NCI-H146 treated with DMSO at 0.1 percent for 48 hours (cell line): ENCODE measurements around the gene ITM2C.

Experiments used
- DNase-seq: peaks from one replicate; lab custom pipeline; 2025; ENCODE audit not compliant: unreplicated experiment; lab: John Stamatoyannopoulos, UW

The ITM2C gene

GRCh38 chr2:230872968-230873660 lies 8.4 kb downstream of the ITM2C start:
- DNase-seq, result no peak

- no peak for DNase-seq
These were observed 9.1 kb downstream of the ITM2C start for GRCh38 chr2:230873661-230874401.

DNA sequence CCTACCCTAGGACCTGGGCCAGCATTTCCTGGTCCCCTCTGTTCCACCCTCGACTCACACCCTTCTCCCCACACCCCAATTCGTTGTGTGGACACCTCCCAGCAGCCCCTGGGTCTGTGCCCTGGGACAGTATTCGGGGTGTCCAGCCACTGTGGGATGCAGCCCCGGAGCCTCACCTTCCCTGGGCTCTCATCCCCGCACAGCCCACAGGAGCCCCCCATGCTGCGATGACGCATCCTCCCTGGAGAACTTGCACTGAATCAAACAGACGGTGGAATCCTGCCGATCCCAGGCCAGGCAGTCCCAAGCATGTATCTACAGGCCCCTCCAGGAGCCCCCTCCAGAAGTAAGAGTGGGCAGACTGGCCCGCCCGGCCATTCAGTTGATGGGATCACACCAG lies 9.7 kb downstream of the ITM2C start:
- DNase-seq, result no peak

DNA sequence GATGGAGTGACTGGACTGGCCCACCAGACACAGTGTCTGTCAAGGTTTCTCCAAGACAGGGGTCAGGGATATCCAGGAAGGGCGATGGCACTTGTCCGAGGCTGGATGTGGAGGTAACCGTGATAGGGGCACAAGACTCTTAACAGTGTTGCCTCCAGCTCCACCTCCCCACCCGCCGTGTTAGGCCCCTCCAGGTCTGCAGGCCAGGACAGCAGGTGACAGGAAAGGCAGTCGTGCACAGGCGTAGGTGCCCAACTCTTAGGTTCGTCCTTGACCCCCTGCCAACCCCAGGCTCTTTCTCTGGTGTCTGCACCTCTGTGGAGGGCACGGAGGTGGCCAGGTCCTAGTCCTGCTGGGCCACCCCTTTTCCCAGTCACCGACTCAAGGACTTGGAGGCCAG lies 10.1 kb downstream of the ITM2C start:
- DNase-seq, result no peak

DNA sequence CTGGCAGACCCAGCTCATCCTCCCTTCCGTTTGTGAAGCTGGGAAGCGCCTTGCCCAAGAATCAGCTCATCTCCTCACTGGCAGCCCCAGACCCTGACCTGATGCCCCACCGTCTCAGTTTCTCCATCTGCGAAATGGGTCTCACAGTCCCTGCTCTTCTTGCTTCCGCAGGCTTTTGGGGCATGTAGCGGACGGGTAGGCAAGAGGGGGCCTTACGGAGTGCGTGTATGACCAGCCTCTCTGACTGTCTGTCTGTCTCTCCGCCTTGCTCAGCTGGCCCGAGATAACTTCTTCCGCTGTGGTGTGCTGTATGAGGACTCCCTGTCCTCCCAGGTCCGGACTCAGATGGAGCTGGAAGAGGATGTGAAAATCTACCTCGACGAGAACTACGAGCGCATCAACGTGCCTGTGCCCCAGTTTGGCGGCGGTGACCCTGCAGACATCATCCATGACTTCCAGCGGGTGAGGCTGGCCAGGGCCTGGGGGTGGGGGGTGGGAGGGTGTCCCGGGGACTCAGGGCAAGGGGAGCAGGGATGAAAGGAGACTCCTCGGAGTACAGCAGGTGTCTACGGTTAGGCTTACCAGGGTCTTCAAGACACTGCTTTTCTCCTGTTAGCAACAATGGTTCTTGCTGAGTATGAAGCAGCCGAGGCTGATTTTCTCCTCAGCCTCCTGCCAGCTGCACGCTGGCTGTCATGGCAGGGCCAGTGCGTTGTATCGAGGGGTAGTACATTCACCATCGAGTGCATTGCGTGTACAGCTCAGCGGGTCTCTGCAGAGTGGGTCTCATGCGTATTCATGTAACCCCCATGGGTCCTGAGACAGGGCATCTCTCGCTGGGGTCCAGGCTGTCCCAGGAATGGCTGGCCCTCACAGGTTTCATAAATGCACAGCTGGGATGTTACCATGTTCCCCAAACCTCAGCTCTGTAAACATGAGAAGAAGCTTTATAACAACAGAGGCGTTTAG lies 10.9 kb downstream of the ITM2C start:
- no peak for DNase-seq

DNA sequence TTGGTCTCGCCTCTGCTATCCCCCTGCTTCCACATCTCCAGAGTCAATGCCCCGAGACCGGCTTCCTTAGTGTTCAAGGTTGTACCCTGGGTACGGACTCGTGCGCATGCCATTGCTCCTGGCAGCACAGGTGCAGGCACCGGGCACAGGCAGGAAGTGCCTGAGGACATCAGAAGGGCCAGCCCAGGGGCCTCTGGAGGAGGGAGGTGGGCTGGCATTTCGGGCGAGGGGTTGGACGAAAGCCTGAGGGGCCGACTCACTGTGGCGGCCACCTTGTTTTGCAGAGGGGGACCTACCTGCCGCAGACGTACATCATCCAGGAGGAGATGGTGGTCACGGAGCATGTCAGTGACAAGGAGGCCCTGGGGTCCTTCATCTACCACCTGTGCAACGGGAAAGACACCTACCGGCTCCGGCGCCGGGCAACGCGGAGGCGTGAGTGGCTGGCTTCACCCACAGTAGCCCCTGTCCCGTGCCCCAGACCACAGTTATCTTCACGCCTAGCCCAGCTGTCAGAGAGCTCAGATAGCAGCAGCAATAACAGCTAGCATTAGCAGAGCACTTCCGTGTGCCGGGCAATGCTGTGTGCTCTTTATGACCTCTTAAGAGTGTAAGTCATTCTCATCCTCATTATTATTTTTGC lies 12.5 kb downstream of the ITM2C start:
- DNase-seq, result no peak

DNA sequence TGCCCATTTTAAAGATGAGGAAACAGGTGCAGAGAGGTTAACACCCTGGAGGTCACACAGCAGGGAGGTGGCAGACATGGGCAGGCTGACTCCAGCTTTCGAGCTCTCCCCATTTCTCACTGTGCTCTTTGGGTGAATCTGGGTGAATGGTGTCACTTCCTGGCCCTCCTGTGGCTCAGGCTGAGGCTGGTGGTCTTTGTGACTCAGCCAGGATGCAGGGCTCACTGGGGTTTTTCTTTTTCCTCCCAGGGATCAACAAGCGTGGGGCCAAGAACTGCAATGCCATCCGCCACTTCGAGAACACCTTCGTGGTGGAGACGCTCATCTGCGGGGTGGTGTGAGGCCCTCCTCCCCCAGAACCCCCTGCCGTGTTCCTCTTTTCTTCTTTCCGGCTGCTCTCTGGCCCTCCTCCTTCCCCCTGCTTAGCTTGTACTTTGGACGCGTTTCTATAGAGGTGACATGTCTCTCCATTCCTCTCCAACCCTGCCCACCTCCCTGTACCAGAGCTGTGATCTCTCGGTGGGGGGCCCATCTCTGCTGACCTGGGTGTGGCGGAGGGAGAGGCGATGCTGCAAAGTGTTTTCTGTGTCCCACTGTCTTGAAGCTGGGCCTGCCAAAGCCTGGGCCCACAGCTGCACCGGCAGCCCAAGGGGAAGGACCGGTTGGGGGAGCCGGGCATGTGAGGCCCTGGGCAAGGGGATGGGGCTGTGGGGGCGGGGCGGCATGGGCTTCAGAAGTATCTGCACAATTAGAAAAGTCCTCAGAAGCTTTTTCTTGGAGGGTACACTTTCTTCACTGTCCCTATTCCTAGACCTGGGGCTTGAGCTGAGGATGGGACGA lies 13.2 kb downstream of the ITM2C start:
- DNase-seq, result no peak

DNA sequence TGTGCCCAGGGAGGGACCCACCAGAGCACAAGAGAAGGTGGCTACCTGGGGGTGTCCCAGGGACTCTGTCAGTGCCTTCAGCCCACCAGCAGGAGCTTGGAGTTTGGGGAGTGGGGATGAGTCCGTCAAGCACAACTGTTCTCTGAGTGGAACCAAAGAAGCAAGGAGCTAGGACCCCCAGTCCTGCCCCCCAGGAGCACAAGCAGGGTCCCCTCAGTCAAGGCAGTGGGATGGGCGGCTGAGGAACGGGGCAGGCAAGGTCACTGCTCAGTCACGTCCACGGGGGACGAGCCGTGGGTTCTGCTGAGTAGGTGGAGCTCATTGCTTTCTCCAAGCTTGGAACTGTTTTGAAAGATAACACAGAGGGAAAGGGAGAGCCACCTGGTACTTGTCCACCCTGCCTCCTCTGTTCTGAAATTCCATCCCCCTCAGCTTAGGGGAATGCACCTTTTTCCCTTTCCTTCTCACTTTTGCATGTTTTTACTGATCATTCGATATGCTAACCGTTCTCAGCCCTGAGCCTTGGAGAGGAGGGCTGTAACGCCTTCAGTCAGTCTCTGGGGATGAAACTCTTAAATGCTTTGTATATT lies 14.0 kb downstream of the ITM2C start:
- DNase-seq, result no peak

GRCh38 chr2:230879271-230879882 lies 14.6 kb downstream of the ITM2C start:
- no peak for DNase-seq

DNA sequence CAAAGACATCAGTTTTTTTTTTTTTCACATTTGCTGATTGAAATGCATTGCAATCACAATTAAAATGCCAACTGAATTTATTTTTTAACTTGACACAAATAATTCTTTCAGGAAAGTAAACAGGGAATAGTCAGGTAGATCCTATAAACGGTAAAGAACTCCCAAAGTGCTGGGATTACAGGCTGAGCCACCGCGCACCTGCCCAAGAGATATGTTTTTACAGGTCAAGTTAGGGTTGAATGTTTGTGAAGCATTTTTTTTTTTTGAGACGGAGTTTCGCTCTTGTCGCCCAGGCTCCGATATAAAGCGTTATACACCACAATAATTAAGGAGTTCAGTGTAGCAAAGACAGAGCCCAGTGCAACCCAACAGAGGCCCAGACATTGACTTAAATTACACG lies 15.1 kb downstream of the ITM2C start:
- DNase-seq, result no peak

DNA sequence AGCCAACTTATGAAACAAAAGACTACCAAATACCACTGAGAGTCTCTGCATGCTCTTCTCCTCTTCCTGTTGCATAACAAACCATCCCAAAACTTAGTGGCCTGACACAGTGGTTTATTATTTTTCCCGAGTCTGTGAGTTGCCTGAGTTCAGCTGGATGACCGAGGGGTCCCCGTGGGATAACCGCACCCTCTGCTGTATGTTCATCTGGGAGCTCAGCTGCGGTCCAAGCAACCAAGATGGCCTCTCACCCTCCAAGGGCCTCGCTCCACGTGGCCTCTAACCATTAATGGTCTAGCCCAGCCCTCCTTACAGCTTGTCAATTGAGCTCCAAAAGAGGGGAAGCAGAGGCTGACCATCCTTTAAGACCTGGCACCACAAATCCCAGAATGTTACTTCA lies 17.1 kb downstream of the ITM2C start:
- no peak for DNase-seq

GRCh38 chr2:230885463-230886130 lies 20.9 kb downstream of the ITM2C start:
- DNase-seq, result no peak

GRCh38 chr2:230886206-230886605 lies 21.5 kb downstream of the ITM2C start:
- no peak for DNase-seq

DNA sequence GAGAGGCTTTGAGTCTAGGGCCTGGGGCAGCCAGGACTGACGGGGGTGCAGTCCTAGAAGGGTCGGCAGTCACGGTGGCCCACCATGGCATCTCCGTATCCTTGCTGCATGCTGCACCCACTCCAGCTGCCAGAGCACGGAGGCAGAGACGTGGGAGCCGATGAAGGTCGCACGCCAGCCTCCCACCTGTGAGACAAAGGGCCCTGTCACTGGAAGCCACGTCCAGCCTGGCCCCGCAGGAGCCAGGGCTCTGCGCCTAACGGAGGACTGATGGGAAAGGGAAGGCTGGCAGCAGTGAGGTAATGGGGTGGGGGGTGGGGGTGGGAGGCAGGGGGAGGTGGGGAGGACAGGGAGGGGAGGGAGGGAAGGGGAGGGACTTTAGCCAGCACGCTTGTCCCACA lies 21.9 kb downstream of the ITM2C start:
- no peak for DNase-seq

- DNase-seq, result no peak
These were observed 22.6 kb downstream of the ITM2C start for GRCh38 chr2:230887342-230887741.

DNA sequence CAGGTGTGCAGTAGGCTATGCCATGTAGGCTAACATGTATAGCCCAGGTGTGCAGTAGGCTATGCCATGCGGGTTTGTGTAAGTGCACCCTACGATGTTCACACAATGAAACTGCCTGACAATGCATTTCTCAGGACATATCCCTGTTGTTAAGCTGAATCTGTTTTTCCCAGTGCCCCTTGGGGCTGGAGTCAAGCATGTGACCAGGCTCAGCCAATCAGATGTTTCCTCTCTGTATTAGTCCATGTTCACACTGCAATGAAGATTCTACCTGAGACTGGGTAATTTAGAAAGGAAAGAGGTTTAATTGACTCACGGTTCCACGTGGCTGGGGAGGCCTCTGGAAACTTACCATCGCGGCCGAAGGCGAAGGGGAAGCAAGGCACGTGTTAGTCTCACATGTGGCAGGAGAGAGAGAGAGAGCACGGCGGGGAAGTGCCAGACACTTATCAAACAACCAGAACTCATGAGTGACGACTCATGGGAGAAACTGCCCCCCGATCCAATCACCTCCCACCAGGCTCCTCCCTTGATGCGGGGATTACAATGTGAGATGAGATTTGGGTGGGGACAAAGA lies 24.2 kb downstream of the ITM2C start:
- DNase-seq, result no peak

GRCh38 chr2:230889911-230890601 lies 25.3 kb downstream of the ITM2C start:
- DNase-seq, result no peak

GRCh38 chr2:230890646-230891045 lies 25.9 kb downstream of the ITM2C start:
- no peak for DNase-seq
